LoVo (cell line): ENCODE results near the gene IYD.
"Not testable (repeated sequence)": the region's sequence is repeated elsewhere in the genome, so short reads cannot be mapped to it uniquely, and the experiment has no call there.

Source experiments
- DNase-seq: peaks from one replicate; pipeline ENCODE4 v3.0.0-alpha.2; 2016; ENCODE audit warnings: low spot score

The IYD gene

GRCh38 chr6:150352321-150353296, 16.2 kb upstream of the IYD start:
- DNase-seq = no peak

- DNase-seq = no peak
Measured at GRCh38 chr6:150353445-150353844, 15.4 kb upstream of the IYD start.

GRCh38 chr6:150354754-150355571, 13.8 kb upstream of the IYD start:
- DNase-seq = no peak

- DNase-seq = no peak
Measured at GRCh38 chr6:150355932-150356331, 12.9 kb upstream of the IYD start.

GRCh38 chr6:150361876-150362275, 6.9 kb upstream of the IYD start:
- no peak for DNase-seq

GRCh38 chr6:150363733-150364132, 5.1 kb upstream of the IYD start:
- no peak for DNase-seq

- DNase-seq = no peak
Measured at GRCh38 chr6:150366118-150366778, 2.6 kb upstream of the IYD start.

GRCh38 chr6:150369408-150369807, 596 bp downstream of the IYD start:
- no peak for DNase-seq

- DNase-seq = no peak
Measured at GRCh38 chr6:150370112-150370511, 1.3 kb downstream of the IYD start.

GRCh38 chr6:150371356-150371755, 2.5 kb downstream of the IYD start:
- no peak for DNase-seq

- no peak for DNase-seq
Measured at GRCh38 chr6:150372051-150372450, 3.2 kb downstream of the IYD start.

GRCh38 chr6:150373260-150373701, 4.5 kb downstream of the IYD start:
- no peak for DNase-seq

GRCh38 chr6:150374346-150374745, 5.5 kb downstream of the IYD start:
- not testable (repeated sequence) for DNase-seq

- no peak for DNase-seq
Measured at GRCh38 chr6:150377211-150377781, 8.5 kb downstream of the IYD start.

- DNase-seq = no peak
Measured at GRCh38 chr6:150380256-150380655, 11.4 kb downstream of the IYD start.

GRCh38 chr6:150382171-150382570, 13.4 kb downstream of the IYD start:
- no peak for DNase-seq

GRCh38 chr6:150391414-150391813, 22.6 kb downstream of the IYD start:
- DNase-seq = no peak

GRCh38 chr6:150391890-150392289, 23.1 kb downstream of the IYD start:
- no peak for DNase-seq

GRCh38 chr6:150392452-150393220, 23.8 kb downstream of the IYD start:
- DNase-seq = no peak

- no peak for DNase-seq
Measured at GRCh38 chr6:150394053-150394898, 25.5 kb downstream of the IYD start.
